SU-DHL-6 (cell line): ENCODE data around the gene NPC2.

Experiments
- CTCF ChIP-seq: fragments of 200-600 bp; sonication (generic); IDR thresholded peaks from one replicate; pipeline ENCODE4 v1.5.1; 2017; ENCODE audit warnings: antibody characterized with exemption, mild to moderate bottlenecking, low read length, moderate library complexity; ENCODE audit not compliant: insufficient read depth, poor library complexity, severe bottlenecking
- EZH2phosphoT487 ChIP-seq: fragments of 200-600 bp; sonication (generic), shearing (Covaris generic); conservative IDR thresholded peaks from 2 replicates; pipeline ENCODE4 v1.6.1; 2018; ENCODE audit warnings: mild to moderate bottlenecking, antibody characterized with exemption, low read length, moderate library complexity, mixed read lengths

- no peak for TF ChIP-seq CTCF
- TF ChIP-seq EZH2phosphoT487 = no peak
These were observed 28.3 kb downstream of the NPC2 start for GRCh38 chr14:74464785-74465184.
